ENCODE measurements around the gene CAB39. TPM values are rescaled to one million over a fixed set of nuclear protein-coding genes. Genes with fewer than 3 reads are reported as not detected.

The CAB39 gene
- total RNA-seq, 1 donor, result 68.5 TPM

GRCh38 chr2:230849633-230850357 is 137.2 kb downstream of the CAB39 start:
- TF ChIP-seq CTCF (IDR thresholded peaks at IDR 0.05; ENCODE audit: insufficient read depth, low read length), result peak; percentile 92
- peak; percentile 23 for DNase-seq (ENCODE audit: low read depth)
- no peak overlapping the region for H3K4me3 ChIP-seq (ENCODE audit: low read depth, low read length)

- TF ChIP-seq CTCF (IDR thresholded peaks at IDR 0.05; ENCODE audit: insufficient read depth, low read length), result no peak
- no peak for DNase-seq (ENCODE audit: low read depth)
- no peak overlapping the region for H3K4me3 ChIP-seq (ENCODE audit: low read depth, low read length)
These were observed 137.7 kb downstream of the CAB39 start for GRCh38 chr2:230850358-230850658.

GRCh38 chr2:230852113-230852512 is 139.5 kb downstream of the CAB39 start:
- DNase-seq (ENCODE audit: low read depth), result no peak
- no peak overlapping the region for H3K4me3 ChIP-seq (ENCODE audit: low read depth, low read length)
- no peak for TF ChIP-seq CTCF (IDR thresholded peaks at IDR 0.05; ENCODE audit: insufficient read depth, low read length)

GRCh38 chr2:230861552-230862255 is 149.1 kb downstream of the CAB39 start:
- no peak for TF ChIP-seq CTCF (IDR thresholded peaks at IDR 0.05; ENCODE audit: insufficient read depth, low read length)
- no peak overlapping the region for H3K4me3 ChIP-seq (ENCODE audit: low read depth, low read length)
- no peak for DNase-seq (ENCODE audit: low read depth)

- no peak for TF ChIP-seq CTCF (IDR thresholded peaks at IDR 0.05; ENCODE audit: insufficient read depth, low read length)
- H3K4me3 ChIP-seq (ENCODE audit: low read depth, low read length), result no peak overlapping the region
- no peak for DNase-seq (ENCODE audit: low read depth)
These were observed 149.7 kb downstream of the CAB39 start for GRCh38 chr2:230862292-230862691.

GRCh38 chr2:230863031-230863430 is 150.4 kb downstream of the CAB39 start:
- H3K4me3 ChIP-seq (ENCODE audit: low read depth, low read length), result no peak overlapping the region
- DNase-seq (ENCODE audit: low read depth), result no peak
- no peak for TF ChIP-seq CTCF (IDR thresholded peaks at IDR 0.05; ENCODE audit: insufficient read depth, low read length)
